Lung microvascular endothelial cell (primary cell): ENCODE results near the gene NKPD1. TPM values are rescaled to one million over a fixed set of nuclear protein-coding genes. Genes with fewer than 3 reads are reported as not detected.

Experiments
- DNase-seq, 2 donors: peaks; one replicate each; pipeline versions ENCODE4 v3.0.0 to v3.0.0-alpha.2; 2010; ENCODE audit warnings: low read depth in 2 of 2
- total RNA-seq: library from RNA; depleted of rRNA; stranded (reverse); fragments of >200 nt; gene quantifications from 2 replicates; pipeline ENCODE4 v1.2.1, GENCODE V29; 2014

NKPD1 gene
- total RNA-seq, 1 donor from 2014 or later: 0.20 TPM

GRCh38 chr19:45154064-45154827, 6.5 kb downstream of the NKPD1 start:
- DNase-seq: peak; percentile 47 to 88

- DNase-seq: peak; percentile 24 to 66
Observed at GRCh38 chr19:45153339-45154063, 7.3 kb downstream of the NKPD1 start.

- DNase-seq: peak; percentile 63 to 66
Observed at GRCh38 chr19:45152504-45153338, 8.1 kb downstream of the NKPD1 start.

- no peak for DNase-seq
Observed at GRCh38 chr19:45151821-45152503, 8.8 kb downstream of the NKPD1 start.

- no peak for DNase-seq
Observed at GRCh38 chr19:45151320-45151719, 9.5 kb downstream of the NKPD1 start.

GRCh38 chr19:45150751-45151281, 10.0 kb downstream of the NKPD1 start:
- DNase-seq: no peak

- no peak for DNase-seq
Observed at GRCh38 chr19:45150180-45150579, 10.6 kb downstream of the NKPD1 start.

- DNase-seq: no peak
Observed at GRCh38 chr19:45149129-45149528, 11.7 kb downstream of the NKPD1 start.

GRCh38 chr19:45147835-45148676, 12.7 kb downstream of the NKPD1 start:
- DNase-seq: no peak

GRCh38 chr19:45146741-45147205, 14.0 kb downstream of the NKPD1 start:
- DNase-seq: no peak

GRCh38 chr19:45146251-45146650, 14.5 kb downstream of the NKPD1 start:
- DNase-seq: no peak

- DNase-seq: no peak
Observed at GRCh38 chr19:45145270-45146189, 15.3 kb downstream of the NKPD1 start.

- DNase-seq: no peak
Observed at GRCh38 chr19:45144431-45145269, 16.1 kb downstream of the NKPD1 start.

- no peak for DNase-seq
Observed at GRCh38 chr19:45142726-45143110, 18.1 kb downstream of the NKPD1 start.

- DNase-seq: no peak
Observed at GRCh38 chr19:45142016-45142725, 18.6 kb downstream of the NKPD1 start.

- no peak for DNase-seq
Observed at GRCh38 chr19:45141203-45141900, 19.4 kb downstream of the NKPD1 start.

GRCh38 chr19:45140533-45140932, 20.2 kb downstream of the NKPD1 start:
- no peak for DNase-seq
